Eye (tissue), 1 donor: ENCODE data around the gene GRIK4.
"Not testable (repeated sequence)": the region's sequence is repeated elsewhere in the genome, so short reads cannot be mapped to it uniquely, and the experiment has no call there.

ENCODE experiments used
- DNase-seq: peaks from one replicate; pipeline ENCODE4 v3.0.0-alpha.2; 2015

The GRIK4 gene

DNA sequence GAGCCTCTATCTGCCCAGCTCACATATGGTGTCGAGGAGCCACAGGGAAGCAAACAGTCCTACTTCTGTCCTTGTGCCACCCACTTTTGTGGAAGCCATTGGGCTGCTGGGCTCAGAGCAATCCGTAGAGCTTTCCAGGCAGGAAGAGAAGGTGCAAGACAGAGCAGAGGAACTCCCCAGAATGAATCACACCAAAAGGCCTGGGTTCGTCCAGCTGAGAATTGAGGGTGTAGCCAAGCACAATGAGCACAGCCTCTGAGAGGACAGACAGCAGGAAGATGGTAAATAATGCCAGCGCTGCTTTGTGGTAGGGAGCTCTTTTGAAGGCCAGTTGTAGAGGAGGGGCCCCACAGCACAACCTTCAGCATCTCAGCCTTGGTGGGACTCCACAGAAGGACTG lies 237.8 kb downstream of the GRIK4 start:
- no peak for DNase-seq

DNA sequence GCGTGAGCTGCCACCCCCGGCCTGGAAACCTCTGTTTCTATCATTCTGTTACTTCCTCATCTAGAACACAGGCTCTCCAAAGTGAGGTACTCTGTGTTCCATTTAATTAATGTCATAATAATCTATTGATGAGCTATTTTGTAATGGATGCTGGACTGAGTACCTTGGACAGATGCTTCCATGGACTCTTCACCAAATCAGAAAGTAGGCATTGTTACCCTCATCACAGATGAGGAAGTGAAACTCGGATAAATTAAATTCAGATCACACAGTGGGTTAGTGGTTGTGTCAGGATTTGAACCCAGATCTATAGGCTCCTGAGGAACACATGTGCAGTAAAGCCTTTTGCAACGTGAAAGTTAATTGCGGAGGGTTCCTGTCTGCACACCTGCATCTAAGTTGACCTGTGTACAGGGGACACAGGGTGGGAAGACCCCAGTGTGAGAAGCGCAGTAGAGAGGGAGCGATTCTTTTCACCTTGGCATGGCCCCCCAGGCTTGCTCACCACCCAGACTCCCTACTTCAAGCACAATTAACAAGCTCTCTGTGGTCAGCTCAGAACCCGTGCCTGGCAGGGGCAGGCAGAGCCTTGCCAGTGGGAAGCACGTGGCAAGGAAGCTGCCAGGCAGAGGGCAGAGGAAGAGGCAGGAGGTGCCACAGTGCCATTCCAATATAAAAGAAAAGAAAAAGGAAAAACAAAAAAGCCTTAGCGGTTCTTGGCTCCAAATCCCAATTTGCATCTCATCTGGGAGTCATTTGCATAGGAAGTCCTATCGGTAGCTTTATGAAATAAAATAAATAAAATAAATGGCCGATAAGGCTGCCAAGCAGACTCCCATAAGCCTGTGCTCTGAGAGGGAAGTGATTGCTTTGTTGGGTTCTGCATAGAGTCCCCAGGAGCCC lies 239.3 kb downstream of the GRIK4 start:
- DNase-seq: no peak

DNA sequence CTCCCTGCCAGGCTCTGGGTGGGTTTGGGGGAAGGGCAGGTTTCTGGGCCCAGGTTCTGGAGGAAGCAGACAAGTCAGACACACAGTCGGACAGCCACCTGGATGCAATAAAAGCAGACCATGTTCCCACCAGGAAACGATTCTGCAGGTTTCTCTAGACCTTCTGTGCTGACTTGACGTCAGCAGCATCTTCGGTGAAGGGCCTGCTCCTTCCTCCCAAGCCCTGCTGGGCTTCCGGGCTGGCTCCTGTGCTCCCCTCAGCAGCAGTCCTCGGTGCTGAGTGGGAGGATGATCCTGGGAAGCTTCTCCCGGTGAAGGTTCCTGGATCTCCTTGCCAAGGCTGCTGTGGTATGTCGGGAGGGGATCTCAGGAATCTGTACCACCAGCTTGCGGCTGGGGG lies 240.0 kb downstream of the GRIK4 start:
- no peak for DNase-seq

DNA sequence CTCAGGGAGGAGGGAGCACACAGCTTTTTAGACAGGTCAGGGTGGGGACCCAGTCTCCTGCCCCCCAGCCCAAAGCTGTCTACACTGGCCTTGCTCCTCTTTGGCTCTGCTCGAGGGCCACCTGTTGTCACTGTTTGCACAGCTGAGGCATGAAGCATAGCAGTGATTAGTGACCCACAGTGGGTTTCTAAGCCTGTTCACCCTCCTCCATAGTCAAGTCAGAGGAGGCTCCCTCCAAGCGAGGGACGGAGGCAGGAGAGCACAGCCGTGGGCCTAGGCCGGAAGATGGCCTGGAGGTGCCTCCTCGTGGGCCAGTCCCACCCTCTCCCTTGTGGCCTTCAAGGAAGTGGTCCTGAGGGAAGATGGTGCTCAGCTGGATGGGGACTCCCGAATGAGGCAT lies 241.1 kb downstream of the GRIK4 start:
- no peak for DNase-seq

DNA sequence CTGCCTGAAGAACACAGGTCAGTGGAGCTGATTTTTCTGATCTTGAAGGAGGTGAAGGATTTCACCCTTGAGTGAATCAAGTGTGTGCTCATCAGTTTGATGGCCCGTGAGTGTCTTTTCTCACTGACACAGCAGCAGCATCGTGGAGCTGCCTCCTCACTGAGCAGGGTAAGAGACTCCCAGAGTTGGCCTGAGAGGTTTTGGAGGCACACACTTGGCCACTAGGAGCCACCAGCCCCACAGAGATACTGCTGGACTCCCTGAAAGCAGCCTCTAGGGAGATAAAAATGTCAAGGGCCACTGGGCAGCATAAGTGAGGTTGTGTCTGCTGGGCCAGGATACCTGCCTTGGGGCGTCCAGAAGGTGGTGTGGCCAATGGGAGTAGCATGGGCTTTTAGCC lies 245.4 kb downstream of the GRIK4 start:
- DNase-seq: peak; percentile 79

- DNase-seq: no peak
These were observed 247.5 kb downstream of the GRIK4 start for GRCh38 chr11:120759046-120759445.

DNA sequence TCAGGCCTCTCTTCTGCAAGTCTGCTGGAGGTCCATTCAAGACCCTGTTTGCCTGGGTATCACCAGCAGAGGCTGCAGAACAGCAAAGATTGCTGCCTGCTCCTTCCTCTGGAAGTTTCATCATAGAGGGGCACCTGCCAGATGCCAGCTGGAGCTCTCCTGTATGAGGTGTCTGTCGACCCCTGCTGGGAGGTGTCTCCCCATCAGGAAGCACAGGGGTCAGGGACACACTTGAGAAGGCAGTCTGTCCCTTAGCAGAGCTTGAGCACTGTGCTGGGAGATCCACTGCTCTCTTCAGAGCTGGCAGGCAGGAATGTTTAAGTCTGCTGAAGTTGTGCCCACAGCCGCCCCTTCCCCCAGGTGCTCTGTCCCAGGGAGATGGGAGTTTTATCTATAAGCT lies 254.2 kb downstream of the GRIK4 start:
- DNase-seq: not testable (repeated sequence)

DNA sequence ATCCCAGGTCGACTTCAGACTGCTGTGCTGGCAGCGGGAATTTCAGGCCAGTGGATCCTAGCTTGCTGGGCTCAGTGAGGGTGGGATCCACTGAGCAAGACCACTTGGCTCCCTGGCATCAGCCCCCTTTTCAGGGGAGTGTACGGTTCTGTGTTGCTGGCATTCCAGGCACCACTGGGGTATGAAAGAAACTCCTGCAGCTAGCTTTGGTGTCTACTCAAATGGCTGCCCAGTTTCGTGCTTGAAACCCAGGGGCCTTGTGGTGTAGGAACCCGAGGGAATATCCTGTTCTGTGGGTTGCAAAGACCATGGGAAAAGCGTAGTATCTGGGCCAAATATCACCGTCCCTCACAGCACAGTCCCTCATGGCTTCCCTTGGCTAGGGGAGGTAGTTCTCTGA lies 254.8 kb downstream of the GRIK4 start:
- no peak for DNase-seq

DNA sequence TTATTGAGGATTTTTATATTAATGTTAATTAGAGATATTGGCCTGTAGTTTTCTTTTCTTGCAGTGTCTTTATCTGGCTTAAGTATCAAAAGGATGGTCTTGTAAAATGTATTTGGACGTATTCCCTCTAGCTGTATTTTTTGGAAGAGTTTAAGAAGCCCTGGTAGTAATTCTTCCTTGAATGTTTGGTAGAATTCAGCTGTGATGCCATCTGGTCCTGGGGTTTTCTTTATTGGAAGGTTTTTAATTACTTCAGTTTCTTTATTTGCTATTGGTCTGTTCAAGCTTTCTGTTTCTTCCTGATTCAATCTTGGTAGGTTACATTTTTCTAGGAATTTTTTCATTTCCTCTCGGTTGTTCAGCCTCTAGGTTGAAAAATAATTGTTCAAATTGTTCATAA lies 257.4 kb downstream of the GRIK4 start:
- no peak for DNase-seq

DNA sequence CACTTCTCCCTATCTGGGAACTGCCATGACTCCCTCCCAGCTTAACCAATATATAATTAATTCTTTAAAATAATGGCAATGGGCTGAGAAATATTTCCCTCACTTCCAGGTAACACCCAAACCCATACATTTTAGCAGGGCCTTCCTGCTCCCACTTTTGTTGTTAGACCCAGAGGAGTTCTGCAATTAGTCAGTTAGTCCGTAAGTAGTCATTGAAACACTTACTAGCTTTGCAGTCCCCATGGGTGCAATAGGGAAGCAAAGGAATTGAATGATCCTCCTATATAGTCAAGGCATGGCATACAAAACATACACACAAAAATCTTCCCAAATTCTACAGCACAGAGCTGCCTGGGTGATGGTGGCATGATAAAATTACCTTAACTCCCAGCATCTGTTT lies 258.4 kb downstream of the GRIK4 start:
- no peak for DNase-seq

- no peak for DNase-seq
These were observed 260.1 kb downstream of the GRIK4 start for GRCh38 chr11:120771551-120772060.

DNA sequence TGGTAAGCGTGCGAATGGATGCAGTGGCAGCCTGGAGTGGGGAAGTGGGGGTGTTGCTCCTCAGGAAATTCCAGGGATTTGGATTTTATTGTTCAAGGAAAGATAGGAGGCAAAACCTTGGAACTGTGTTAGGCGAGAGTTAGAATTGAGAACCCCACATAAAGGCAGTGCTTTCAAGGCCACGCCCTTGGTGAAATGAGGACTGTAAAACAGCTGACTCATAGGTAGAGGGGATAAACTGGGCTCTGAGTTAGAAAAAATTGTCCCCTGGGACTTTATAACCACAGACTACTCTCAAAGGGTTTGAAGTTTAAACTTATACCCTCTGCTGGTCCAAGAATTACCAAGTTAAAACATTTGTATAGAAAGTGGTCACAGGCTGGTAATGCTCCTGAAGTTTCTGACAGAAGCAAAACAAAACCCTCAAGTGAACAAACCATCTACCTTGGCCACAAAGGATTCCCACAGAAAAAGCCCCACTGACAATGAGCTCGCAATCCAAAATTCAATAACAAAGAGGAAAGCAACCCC lies 262.0 kb downstream of the GRIK4 start:
- no peak for DNase-seq

DNA sequence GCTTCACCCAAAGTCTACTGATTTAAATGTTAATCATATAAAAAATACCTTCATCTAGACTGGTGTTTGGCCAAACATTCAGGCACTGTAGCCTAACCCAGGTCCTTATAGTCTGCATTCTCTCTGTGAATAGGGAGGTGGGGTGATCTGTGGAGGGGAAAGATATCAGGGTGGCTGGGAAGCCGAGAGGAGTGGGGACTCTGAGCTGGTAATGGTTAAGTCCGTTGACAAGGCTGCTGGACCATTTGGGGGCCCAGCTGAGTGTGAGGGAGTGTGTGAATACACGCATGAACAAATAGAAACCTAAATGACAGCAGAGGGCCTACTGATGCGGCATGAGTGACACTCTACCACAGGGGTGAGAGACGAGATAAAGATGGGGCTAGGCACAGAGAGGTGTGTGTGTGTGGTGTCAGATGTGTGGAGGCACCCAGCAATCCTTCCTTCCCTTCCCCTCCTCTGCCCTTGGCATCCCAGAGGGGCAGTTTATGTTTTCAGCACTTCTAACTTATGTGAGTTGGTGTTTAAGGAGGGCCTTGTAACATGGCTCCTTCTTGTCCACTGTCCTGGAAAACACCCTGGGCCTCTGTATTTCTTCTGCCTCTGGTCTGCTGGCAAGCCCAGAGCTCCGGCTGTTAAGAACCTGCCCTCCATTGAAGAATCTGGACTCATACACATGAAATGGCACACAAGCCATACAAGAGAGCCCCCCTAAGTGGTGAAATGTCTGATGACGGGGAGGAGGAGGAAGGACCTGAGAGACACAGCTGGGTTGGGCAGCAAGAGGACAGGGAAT lies 263.2 kb downstream of the GRIK4 start:
- DNase-seq: no peak

GRCh38 chr11:120775986-120776951 lies 264.7 kb downstream of the GRIK4 start:
- peak; percentile 62 for DNase-seq

DNA sequence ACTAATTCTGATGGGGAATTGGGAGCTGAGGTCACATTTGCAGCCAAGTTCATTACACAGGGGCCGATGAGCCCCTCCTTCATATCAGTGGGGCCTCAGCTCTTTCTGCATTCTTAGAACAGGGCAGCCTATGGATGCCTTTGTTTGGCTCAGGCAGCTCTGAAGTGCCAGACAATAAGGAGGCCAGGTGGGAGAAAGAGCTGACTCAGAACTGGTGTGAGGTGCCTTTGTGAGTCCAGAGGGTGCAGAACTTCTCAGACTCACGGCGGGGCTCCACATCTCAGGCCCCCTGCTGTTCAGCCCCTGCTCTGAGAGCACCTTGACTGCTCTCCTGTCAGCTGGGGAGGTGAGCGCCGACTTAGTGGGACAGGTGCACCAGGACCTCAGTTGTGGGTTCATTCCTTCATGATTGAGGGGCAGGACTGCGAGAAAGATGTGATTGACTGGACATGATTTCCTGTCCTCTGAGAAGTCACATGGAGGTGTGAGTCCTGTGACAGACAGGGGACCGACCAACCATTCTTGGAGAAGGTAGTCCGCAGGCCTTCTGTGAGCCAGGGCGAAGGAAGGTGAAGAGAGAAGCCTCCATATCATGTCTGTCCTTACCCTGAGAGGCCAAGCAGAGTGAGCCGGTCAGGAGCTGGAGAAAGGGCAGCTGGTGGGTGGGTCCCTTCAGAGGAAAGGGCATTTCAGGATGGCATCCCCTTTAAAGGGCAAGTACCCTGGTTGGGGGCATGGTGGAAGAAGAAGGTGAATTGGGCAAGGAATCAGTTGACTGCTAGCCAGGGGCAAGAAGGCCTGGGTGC lies 267.3 kb downstream of the GRIK4 start:
- peak; percentile 65 for DNase-seq

DNA sequence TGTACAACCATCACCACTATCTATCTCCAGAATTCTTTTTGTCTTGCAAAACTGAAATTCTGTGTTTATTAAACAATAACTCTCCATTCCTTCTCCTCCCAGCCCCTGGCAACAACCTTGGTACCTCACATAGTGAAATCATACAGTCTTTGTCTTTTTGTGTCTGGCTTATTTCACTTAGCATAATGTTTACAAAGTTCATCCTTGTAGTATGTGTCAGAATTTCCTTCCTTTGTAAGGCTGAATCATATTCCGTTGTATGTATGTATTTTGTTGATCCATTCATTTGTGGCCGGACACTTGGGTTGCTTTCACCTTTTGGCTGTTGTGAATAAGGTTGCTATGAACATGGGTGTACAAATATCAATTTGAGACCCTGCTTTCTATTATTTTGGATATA lies 268.7 kb downstream of the GRIK4 start:
- no peak for DNase-seq

DNA sequence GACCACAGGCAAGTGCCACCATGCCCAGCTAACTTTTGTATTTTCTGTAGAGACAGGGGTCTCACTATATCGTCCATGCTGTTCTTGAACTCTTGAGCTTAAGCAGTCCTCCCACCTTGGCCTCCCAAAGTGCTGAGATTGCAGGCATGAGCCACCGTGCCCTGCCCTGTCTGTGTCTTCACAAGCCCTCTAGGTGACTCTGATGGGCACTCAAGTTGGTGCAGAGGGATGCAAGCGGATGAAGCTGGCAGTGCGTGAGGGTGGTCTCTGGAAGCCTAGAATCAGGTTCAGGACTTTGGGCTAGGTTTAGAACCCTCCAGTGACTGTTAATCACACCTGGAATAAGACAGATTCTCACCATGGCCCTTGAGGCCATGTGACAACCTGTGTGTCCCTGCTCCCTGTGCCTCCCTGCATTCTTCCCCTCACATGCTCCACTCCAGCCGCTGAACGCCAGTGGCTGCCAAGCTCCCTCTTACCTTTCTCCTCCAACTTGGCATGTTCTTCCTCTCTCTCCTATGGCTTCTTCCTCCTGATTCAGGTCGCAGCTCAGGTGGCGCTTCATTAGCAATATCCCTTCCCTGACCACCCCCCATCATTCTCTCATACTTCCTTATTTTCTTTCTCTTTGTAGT lies 270.1 kb downstream of the GRIK4 start:
- DNase-seq: no peak

DNA sequence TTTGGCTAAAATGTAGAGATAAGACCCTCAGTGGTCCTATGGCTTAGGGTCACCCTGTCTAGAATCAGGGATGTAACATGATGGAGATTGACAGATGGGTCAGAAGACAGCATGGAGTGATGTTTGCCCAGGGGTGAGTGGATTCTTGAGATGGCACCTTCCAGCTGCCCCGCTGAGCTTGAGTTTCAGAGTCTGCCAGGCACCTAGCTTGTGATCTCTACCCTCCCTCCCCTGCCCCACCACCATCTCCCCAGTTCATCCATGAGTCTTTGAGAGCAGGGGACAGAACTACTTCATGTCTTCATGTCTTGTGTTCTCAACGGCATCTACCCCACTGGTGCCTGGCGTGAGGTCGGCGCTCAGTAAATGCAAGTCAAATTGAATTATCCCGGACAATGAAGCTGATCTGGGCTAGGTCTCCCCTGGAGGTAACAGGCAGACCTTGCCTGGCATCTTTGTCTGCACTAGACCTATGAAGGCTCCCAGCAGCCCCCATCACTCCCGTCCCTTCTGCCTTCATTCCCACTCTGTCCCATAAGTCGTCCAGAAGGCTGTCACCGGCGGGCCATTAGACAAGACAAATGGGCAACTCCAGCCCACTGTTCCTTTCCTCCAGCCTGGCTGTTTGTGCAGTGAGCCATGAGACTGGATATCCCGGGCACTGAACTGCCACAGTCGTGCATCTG lies 273.2 kb downstream of the GRIK4 start:
- no peak for DNase-seq

DNA sequence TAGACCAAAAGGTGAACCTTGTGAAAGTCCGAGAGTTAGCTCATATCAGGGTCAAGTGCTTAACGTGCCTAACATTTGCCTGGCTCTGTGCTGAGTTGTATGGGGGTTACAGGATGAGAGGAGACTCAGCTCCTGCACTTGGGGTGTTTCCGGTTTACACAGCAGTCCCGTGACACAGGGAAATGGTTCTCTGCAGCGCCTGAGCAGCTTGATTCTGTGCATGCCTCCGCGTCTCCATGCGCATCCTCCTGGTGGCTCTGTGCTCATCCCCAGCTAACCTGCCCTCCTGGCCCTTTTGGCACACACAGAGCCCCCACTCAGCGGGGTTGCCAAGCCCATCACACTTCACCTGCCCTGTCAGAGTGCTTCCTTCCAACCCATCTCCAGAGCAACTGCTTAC lies 274.0 kb downstream of the GRIK4 start:
- no peak for DNase-seq

DNA sequence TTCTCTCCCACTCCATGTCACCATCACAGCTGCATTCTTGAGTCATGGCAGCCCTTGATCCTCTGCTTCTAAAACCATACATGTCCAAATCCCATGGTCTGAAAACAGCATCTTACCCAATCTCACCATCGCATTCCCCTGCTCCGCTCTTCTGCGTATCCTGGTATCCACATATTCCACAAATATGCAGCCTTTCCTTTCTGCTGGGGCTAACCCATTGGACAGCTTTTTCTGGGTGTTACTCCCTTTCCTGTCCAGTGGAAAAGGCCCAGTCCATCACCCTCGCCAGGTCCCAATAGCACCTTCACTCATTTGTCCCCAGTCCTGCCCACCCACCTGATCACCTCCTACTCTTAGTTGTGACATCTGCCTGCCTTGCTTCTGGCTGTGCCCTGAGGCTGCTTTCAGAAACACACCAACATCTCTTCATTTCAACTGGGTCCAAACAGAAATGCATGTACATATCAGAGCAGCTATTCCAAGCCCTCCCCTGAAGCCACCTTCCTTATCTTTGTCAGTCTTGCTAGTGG lies 274.7 kb downstream of the GRIK4 start:
- DNase-seq: no peak
